ENCODE results near the gene PIK3CB.
"Not testable (repeated sequence)": the region's sequence is repeated elsewhere in the genome, so short reads cannot be mapped to it uniquely, and the experiment has no call there.

PIK3CB gene

DNA sequence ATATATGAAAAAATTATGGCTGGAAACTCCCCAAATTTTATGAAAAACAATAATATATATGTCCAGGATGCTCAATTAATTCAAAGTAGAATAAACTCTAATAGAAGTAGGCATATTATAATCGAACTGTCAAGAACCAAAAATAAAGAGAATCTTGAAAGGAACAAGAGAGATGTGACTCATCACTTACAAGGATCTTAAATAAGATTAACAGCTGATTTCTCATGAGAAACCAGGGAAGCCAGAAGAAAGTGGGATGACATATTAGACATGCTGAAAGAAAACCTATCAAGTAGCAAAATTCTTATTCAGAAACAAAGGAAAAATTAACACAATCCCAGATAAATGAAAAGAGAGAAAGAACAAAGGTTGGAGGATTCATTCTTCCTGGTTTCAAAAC, 159.3 kb downstream of the PIK3CB start:
- no peak for DNase-seq

DNA sequence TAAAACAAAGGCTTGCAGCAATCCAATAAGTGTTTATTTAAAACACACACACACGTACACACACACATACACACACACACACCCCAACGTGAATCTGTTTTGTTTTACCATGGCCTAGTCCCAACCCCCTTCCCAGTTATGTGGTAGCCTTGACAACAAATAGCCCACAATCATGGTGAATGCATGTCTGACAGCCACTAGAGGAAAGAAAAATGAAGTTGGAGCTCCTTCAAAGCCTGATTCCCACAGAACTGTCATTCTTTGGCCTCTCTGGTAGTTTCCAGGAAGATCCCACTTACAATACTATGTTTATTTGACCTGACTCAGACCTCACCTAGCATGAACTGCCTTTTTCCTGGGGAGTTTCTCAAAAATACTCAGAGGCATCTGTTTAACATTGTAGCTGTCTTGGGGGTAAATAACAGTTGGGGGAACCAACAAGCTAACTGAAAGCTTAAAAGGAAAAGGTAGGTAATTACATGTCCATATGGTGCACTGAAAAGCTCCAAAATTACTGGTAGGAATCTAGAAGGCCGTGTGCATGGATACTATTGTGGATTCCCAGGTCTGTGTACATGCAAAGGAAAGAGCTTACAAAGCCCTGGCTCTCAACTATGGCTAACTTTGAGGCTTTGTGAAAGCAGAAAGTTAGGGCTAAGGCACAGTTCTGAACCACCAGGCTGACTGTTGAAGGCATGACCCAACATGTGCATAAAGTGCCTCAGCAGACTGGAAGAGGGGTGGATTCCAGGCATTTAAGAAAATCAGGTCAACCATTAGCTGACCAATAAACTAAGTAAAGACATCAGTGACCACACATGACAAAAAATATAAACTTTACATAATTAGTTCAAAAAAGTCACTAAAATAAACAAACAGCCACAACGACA, 160.8 kb downstream of the PIK3CB start:
- no peak for DNase-seq

DNA sequence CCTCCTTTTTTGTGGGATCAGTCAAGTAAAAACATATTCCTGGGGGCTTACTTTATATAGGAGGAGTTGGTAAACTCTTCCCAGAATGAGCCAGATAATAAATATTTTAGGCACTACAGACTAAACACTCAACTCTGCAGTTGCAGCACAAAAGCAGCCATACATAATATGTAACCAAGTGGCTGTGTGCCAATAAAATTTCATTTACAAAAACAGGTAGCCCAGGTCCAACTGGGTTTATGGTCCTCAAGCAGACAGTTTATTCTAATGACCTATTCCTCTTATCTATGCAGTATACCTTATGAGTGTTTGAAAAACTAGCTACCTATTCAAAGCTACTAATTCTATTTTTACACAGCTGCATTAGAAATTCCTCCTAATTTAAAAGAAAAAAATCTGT, 164.3 kb downstream of the PIK3CB start:
- DNase-seq: no peak

DNA sequence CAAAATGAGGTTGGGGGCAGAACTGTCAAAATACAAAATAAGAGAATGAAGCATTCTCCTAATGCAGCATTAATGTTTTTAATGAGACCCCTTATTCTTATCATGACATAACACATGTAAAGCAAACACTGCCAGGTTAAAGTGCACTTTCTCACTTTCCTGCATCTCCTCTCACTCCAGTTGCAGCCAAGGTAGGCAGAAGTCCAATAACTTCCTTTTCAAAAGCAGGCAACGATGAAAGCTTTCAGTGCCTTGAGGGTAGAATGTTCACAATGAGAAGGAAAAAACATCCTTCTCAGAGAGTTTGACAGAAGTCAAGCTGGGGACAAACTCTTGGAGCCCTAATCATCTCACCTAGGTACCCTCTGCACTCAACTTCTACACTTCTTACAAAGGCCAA, 166.6 kb downstream of the PIK3CB start:
- DNase-seq: no peak

DNA sequence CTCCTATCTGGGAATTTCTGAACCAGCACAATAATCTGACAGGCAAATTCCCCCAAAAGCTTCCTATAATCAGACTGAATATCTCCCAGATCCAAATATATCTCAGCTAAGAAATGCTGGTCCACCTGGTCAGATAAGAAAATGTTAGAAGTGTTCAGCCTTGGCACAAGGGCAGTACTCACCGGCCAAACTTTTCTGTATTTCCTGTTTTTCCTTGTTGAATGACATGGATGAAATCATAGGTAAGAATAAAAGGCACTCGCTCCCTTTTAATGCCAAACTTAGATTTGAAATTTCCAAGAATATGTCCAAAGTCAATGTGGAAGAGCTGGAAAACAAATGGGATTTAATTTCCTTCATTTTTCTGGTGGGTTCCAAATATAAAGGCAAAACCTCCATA, 177.2 kb downstream of the PIK3CB start:
- no peak for DNase-seq

DNA sequence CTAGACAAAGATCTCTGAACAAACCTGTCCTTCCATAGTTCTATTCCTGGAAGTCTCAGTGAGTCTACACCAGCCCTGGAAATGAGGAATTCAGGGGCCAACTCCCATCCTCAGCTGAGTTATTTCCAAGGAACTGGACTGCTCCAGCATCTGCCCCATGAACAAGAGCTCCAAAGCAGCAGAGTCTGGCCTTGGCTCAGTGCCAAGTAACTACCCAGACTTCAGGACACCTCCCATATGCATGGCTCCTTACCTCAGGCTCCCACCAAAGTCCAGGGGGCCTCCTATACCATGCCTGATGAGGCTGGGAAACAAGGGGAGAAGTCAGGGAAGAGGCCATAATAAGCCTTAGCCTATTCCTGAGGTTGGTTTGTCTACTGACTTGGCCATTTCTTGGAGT, 181.2 kb downstream of the PIK3CB start:
- DNase-seq: no peak

DNA sequence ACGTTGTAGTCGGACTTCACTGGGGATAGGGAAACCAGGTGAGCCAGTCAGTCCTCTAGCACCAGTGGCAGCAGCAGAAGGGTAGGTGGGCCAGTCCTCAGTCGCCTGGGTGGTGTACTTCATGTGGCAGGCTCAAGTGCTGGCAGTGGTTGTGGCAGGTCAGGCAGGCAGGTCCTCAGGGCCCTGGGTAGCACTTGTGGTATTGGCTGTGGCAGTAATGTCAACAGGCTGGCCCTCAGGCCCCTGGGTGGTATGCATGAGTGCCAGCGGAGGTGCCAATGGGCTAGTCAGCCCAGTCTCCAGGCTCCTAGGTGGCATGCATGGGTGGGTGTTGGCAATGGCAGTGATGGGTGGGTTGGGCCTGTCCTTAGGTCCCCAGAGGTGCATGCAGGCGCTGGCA, 185.6 kb downstream of the PIK3CB start:
- no peak for DNase-seq

DNA sequence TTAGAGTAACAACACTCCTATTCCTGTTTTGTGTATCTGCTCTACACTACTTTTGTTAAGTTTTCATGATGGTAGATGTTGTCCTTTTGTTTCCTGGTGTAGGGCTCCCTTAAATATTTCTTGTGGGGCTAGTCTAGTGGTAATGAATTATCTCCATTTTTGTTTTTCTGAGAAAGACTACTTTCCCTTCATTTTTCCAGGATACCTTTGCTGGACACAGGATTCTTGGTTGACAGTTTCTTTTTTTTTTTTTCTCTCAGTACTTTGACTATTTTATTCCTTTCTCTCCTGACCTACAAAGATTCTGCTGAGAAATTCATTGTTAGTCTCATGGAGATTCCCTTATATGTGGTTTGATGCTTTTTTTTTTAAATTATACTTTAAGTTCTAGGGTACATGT, 188.2 kb downstream of the PIK3CB start:
- DNase-seq: no peak

DNA sequence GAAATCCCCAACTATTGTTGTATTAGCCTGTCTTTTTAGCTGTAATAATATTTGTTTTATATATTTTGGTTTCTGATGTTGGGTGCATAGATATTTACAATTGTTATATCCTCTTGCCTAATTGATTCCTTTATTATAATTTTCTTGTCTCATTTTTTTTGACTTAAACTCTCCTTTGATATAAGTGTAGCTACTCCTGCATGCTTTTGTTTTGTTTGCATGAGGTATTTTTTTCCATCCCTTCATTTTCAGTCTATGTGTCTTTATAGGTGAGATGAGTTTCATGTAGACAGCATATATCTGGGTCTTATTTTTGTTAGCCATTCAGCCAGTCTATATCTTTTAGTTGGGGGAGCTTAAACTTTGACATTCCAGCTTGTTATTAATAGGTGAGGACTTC, 188.7 kb downstream of the PIK3CB start:
- no peak for DNase-seq

DNA sequence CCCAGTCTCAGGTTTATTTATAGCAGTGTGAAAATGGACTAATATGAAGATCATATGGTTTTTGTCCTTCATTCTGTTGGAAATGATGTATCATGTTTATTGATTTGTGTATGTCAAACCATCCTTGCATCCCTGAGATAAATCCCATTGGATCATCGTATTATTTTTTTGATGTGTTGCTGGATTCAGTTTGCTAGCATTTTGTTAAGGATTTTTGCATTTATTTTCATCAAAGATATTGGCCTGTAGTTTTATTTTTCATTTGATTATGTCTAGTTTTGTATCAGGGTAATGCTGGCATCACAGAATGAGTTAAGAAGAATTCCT, 191.8 kb downstream of the PIK3CB start:
- DNase-seq: no peak

DNA sequence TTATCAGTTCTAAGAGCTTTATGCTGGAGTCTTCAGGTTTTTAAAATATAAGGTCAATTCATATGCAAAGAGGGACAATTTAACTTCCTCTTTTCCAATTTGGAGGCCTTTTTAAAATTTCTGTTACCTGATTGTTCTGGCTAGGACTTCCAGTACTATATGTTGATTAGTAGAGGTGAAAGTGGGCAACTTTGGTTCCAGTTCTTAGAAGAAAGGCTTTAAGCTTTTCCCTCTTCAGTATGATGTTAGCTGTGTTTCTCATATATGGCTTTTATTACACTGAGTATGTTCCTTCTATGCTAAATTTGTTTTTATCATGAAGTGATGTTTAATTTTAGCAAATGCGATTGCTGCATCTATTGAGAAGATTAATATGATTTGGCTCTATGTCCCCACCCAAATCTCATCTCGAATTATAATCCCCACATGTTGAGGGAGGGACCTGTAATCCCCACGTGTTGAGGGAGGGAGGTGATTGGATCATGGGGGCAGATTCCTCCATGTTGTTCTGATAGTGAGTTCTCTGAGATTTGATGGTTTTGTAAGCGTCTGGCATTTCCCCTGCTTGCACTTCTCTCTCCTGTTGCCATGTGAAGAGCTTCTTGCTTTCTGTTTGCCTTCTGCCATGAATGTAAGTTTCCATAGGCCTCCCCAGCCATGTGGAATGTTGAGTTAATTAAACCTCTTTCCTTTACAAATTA, 192.4 kb downstream of the PIK3CB start:
- no peak for DNase-seq

DNA sequence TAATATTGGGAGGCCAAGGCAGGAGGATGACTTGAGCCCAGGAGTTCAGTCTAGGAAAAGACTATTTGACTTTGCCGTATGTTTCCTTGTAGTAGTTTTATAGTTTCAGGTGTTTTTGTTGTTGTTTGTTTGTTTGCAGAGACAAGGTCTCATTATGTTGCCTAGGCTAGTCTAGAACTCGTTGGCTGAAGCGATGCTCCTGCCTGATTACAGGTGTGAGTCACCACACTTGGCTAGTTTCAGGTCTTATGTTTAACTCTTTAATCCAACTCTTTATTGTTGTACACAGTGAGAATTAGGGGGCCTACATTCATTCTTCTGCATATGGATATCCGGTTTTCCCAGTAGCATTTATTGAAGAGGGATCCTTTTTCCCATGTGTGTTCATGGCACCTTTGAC, 194.2 kb downstream of the PIK3CB start:
- DNase-seq: no peak

DNA sequence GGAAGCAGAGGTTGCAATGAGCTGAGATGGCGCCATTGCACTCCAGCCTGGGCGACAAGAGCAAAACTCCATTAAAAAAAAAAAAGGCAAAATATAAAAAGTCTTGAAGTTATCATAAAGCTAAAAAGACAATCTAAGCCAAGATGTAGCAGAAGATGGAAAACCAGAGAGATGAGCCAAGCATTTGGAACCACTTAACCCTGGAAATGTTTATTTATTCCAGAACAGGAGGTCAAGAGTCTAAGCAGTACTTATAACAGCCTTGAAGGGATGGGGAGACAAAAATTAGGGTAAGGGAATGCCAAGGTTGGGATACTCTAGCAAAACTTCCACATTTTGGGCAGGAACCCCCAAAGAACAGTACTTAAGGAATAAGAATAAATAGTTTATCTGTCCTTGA, 196.1 kb downstream of the PIK3CB start:
- DNase-seq: no peak

DNA sequence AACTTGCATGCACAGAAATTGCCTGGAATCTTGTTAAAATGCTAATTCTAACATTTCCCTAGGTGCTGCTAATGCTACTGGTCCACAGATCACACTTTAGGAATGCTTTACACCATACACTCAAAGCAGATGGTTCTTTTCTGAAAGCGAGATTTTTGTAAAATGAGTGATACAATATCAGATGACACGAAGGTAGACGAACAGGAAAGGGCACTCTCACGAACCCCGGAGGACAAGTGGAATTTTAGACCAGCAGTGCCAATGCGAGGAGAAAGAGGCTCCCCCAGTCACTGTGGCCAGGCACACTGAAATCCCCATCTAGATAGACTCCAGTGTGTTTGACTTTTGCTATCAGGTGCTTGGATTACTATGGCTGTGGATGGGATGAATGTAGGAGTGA, 205.2 kb downstream of the PIK3CB start:
- DNase-seq: no peak

DNA sequence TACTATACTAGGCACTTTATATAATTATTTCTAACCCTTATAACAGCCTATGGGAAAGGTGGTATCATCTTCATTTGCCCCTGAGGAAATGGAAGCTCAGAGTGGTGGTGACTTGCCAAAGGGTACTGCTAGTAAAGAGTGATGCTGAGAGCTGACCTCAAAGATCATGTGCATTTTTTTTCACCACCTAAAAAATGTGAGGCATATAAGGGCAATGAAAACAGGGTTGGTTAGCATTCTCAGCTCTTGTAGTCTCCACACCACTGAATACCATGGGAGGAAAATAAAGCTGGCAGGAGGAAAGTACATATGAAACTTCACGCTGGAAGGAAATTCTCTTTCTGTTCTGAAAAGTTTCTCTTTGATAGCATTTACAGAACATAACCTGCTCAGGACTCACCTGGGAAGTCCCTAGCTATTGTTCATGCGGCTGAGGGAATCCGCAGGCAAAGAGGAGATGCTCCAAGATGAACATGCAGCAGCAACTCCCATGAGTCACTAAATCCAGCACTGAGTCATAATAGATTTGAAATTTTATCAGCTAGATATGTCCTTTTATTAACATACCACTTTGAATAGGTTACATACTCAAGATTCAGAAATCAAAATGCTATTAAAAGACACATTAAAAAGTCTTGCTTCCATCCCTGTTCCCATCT, 208.9 kb downstream of the PIK3CB start:
- DNase-seq: no peak

DNA sequence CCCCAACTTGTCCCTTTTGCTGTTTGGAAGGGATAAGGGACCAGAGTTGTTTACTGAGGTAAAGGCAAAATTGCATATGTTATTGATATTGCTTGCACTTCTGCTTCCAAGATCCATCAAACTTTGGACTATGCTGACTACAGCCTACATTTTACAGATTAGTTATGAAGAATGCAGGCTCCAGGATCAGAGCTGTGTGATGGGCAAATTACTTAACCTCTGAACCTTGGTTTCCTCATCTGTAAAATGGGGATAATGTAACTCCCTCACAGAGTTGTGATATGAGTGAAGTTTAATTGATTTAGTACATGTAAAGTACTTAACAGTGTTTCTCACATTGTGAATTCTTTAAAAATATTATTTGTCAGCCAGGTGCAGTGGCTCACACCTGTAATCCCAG, 210.2 kb downstream of the PIK3CB start:
- no peak for DNase-seq

DNA sequence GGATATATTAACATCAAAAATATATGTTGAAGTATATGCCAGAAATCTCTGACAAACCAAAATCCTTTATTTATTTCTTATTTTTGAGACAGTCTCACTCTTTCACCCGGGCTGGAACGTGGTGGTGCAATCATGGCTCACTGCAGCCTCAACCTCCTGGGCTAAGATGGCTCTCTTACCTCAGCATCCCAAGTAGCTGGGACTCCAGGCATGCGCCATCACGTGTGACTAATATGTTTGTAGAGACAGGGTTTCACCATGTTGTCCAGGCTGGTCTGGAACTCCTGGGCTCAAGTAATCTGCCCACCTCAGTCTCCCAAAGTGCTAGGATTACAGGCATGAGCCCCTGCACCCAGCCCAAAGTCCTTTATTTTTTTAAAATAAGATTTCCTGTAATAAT, 214.3 kb downstream of the PIK3CB start:
- DNase-seq: no peak

DNA sequence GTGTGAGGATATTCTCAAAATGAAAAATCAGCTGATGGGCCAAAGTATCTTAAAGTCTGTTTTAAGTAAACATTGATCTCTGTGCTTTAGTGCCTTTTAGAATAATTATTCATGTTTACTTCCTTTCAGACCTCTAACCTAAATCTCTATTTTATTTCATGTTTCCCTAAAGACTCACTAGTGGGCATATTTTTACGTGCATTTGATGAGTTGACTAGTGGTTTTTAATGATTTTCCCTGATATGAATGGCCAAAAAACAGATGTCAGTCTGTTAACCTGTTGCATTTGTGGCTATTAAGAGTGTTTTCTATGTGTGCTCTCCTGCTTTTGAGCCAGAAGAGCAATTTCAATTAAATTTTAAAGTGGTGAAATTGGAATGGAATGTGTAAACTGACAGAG, 219.3 kb downstream of the PIK3CB start:
- DNase-seq: no peak

DNA sequence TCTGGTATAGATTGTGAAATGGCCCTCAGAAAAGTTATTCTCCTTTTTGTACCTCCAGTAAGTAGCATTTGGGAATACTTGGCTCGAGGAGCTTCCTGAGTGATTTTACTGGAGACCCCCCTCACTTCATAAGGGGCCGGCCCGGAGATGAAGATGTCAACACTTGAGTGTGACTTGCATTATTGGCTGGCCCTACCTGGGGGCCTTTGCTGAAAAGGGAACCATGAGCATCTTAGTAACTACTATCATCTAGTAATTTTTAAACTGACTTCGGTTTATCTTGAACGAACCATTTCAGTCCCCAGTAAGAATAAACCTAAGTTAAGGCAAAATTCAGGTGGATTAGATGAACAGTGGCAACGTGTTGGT, 224.8 kb downstream of the PIK3CB start:
- DNase-seq: no peak

DNA sequence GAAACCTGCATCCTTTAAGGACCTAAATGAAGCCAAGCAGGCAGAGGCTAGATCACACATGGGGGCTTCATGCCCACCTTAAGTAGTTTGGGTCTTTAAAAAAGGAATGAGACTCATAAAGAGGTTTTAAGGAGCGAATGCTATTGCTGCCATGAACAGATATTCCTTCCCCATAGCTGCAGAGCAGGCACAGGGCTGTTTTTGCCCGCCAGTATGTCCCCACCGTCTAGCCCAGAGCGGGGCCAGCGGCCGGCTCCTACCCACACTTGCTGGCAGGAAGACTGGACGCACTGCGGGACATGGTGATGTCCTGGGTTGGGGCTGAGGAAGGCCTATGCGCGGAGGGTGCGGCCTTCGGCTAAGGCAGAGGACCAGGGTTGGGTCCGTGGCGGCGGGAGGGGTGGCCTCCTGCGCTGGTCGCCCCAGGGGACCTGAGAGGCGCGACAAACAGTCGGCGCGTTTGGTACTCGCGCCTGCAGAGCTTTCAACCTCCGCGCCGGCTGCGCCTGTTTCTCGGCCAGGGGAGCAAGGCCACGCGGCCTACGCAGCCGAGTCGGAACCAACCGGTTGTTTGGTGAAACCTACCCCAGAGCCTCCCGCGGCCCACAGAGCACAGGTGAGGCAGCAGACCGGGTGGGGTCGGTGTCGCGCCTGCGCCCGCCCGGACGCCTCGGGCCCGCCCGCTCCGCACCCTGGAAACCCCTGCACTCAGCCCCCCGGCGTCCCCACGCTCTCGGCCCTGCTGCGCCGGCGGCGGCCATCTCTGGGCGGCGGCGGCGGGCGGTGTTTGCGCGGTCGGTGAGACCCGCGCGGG, 226.2 kb downstream of the PIK3CB start, which contains the start of gene FAIM:
FAIM (plus strand) TSS at position 450 of the 814 bp plus-strand sequence. CDS start 10,956 bp downstream, outside the sequence.
- peak; percentile 64 to 82 for DNase-seq

DNA sequence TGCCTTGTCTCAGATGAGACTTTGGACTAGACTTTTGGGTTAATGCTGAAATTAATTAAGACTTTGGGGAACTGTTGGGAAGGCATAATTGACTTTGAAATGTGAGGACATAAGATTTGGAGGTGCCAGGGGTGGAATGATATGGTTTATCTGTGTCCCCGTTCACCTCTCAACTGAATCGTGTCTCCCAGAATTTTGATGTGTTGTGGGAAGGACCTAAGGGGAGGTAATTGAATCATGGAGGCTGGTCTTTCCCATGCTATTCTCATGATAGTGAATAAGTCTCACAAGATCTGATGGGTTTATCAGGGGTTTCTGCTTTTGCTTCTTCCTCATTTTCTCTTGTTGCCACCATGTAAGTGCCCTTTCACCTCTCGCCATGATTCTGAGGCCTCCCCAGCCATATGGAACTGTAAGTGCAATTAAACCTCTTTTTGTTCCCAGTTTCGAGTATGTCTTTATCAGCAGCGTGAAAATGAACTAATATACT, 230.6 kb downstream of the PIK3CB start:
- not testable (repeated sequence) for DNase-seq
